PC-9 (cell line): ENCODE results near the gene DYNLT3.

Experiments used
- EZH2 ChIP-seq: fragments of 200-600 bp; sonication (generic); IDR thresholded peaks from 2 replicates; pipeline ENCODE4 v1.8.0; 2017; ENCODE audit warnings: antibody characterized with exemption, low read depth
- TF ChIP-seq, protein P1 (sequence below): fragments of 200-600 bp; sonication (generic); conservative IDR thresholded peaks from 2 replicates; pipeline ENCODE4 v1.6.1; 2017; ENCODE audit warnings: mixed run types, antibody characterized with exemption, mild to moderate bottlenecking, moderate library complexity

DNA sequence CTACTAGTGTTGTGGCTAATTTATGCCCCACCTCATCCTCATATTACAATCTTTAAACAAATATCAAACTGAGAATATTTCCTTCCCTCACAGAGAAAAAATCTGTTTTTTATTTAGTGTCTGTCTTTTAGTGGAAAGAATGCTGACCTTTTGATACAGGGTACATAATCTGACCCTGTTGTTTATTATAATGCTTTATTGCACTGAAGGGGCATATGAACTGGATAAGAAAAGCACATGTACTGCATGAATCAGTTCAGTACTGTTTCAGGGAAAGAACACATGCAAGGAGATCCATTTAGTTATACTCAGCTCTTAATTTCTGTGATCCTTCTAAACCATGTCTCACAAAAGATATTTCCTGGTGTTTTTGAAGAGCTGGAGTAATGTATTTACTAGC is 15.5 kb upstream of the DYNLT3 start:
- no peak for TF ChIP-seq EZH2
- TF ChIP-seq, protein P1, sequence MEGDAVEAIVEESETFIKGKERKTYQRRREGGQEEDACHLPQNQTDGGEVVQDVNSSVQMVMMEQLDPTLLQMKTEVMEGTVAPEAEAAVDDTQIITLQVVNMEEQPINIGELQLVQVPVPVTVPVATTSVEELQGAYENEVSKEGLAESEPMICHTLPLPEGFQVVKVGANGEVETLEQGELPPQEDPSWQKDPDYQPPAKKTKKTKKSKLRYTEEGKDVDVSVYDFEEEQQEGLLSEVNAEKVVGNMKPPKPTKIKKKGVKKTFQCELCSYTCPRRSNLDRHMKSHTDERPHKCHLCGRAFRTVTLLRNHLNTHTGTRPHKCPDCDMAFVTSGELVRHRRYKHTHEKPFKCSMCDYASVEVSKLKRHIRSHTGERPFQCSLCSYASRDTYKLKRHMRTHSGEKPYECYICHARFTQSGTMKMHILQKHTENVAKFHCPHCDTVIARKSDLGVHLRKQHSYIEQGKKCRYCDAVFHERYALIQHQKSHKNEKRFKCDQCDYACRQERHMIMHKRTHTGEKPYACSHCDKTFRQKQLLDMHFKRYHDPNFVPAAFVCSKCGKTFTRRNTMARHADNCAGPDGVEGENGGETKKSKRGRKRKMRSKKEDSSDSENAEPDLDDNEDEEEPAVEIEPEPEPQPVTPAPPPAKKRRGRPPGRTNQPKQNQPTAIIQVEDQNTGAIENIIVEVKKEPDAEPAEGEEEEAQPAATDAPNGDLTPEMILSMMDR = no peak
